Thymus (tissue), 11 donors: Measurements from ENCODE around the gene SLC2A10. TPM values are rescaled to one million over a fixed set of nuclear protein-coding genes. Genes with fewer than 3 reads are reported as not detected.

Source experiments
- DNase-seq, 9 donors: peaks; one replicate each; pipeline ENCODE4 v3.0.0-alpha.2; 2013; ENCODE audit warnings: low spot score in 9 of 9, low read depth in 6 of 9, missing footprints in 1 of 9
- H3K27ac ChIP-seq, 2 donors: one replicate each; pipeline ENCODE4 v1.5.1; 2013; ENCODE audit warnings: control low read depth in 1 of 2, low read depth in 1 of 2, low read length in 1 of 2, mild to moderate bottlenecking in 1 of 2, moderate library complexity in 1 of 2
- H3K27me3 ChIP-seq, 2 donors: one replicate each; pipeline ENCODE4 v1.5.1; 2013; ENCODE audit warnings: low read length in 1 of 2; ENCODE audit not compliant: control insufficient read depth in 2 of 2, insufficient read depth in 1 of 2
- H3K36me3 ChIP-seq, 2 donors: one replicate each; pipeline ENCODE4 v1.5.1; 2013; ENCODE audit warnings: low read length in 1 of 2, mild to moderate bottlenecking in 1 of 2, moderate library complexity in 1 of 2; ENCODE audit not compliant: control insufficient read depth in 2 of 2, insufficient read depth in 2 of 2
- H3K4me1 ChIP-seq, 2 donors: one replicate each; pipeline ENCODE4 v1.5.1; 2013; ENCODE audit warnings: low read length in 2 of 2; ENCODE audit not compliant: control insufficient read depth in 2 of 2, insufficient read depth in 2 of 2
- H3K4me3 ChIP-seq, 2 donors: one replicate each; pipeline ENCODE4 v1.5.1; 2013; ENCODE audit warnings: low read length in 2 of 2, control low read depth in 1 of 2, mild to moderate bottlenecking in 1 of 2
- H3K9me3 ChIP-seq, 2 donors: one replicate each; pipeline ENCODE4 v1.5.1; 2013; ENCODE audit warnings: low read length in 1 of 2, mild to moderate bottlenecking in 1 of 2; ENCODE audit not compliant: control insufficient read depth in 2 of 2, insufficient read depth in 1 of 2
- WGBS: extraction: QIAGEN DNeasy Blood & Tissue Kit; methylation state at CpG from one replicate; pipeline ENCODE4 v1.1.7; 2013; 5-methylcytosine and 5-hydroxymethylcytosine counted together
- polyA plus RNA-seq: library from polyadenylated mRNA; stranded (reverse); fragments of 200-250 nt; gene quantifications from one replicate; pipeline ENCODE4 v1.2.3, GENCODE V29; 2013
- total RNA-seq: library from RNA; stranded (reverse); fragments of 120-200 nt; gene quantifications from one replicate; pipeline ENCODE4 v1.2.4, GENCODE V29; 2013
- donor health status: healthy.

Gene SLC2A10
- total and polyA plus RNA-seq, 2 donors, result 2.0 to 4.8 TPM

- no peaks in the 10 kb centered on the region for H3K9me3 ChIP-seq
- no peak for DNase-seq
- 97% methylated on average over 2 of the region's 2 CpGs for WGBS
- no peaks in the 10 kb centered on the region for H3K4me1 ChIP-seq
- H3K27ac ChIP-seq, result no peak overlapping the region
- no peaks in the 10 kb centered on the region for H3K36me3 ChIP-seq
- H3K4me3 ChIP-seq, result no peak overlapping the region
- H3K27me3 ChIP-seq, result peaks cover 14 to 37% of the 10 kb centered on the region in 2 donors
These were observed 3.2 kb upstream of the SLC2A10 start for GRCh38 chr20:46706242-46706641.

GRCh38 chr20:46708172-46708860 lies 1.1 kb upstream of the SLC2A10 start:
- peaks cover 14 to 45% of the 10 kb centered on the region in 2 donors for H3K27me3 ChIP-seq
- no peaks in the 10 kb centered on the region for H3K4me1 ChIP-seq
- H3K9me3 ChIP-seq, result no peaks in the 10 kb centered on the region
- H3K27ac ChIP-seq, result no peak overlapping the region
- no peak overlapping the region for H3K4me3 ChIP-seq
- DNase-seq, result no peak
- no peaks in the 10 kb centered on the region for H3K36me3 ChIP-seq
- WGBS, result 77% methylated on average over 8 of the region's 8 CpGs

GRCh38 chr20:46709055-46709458 lies 392 bp upstream of the SLC2A10 start:
- no peak for DNase-seq
- H3K27me3 ChIP-seq, result peaks cover 14 to 45% of the 10 kb centered on the region in 2 donors
- no peaks in the 10 kb centered on the region for H3K36me3 ChIP-seq
- H3K27ac ChIP-seq, result peak overlapping the region in 1 of 2 donors; percentile 26
- no peaks in the 10 kb centered on the region for H3K9me3 ChIP-seq
- no peaks in the 10 kb centered on the region for H3K4me1 ChIP-seq
- peak overlapping the region in 1 of 2 donors; percentile 1 for H3K4me3 ChIP-seq
- WGBS, result 76% methylated on average over 13 of the region's 13 CpGs

- 51% methylated on average over 22 of the region's 22 CpGs for WGBS
- H3K36me3 ChIP-seq, result no peaks in the 10 kb centered on the region
- no peaks in the 10 kb centered on the region for H3K4me1 ChIP-seq
- no peak overlapping the region for H3K27ac ChIP-seq
- H3K27me3 ChIP-seq, result peaks cover 14 to 42% of the 10 kb centered on the region in 2 donors
- H3K4me3 ChIP-seq, result peak overlapping the region; percentile 1 to 26
- DNase-seq, result no peak
- no peaks in the 10 kb centered on the region for H3K9me3 ChIP-seq
These were observed 884 bp downstream of the SLC2A10 start for GRCh38 chr20:46710153-46710913.

GRCh38 chr20:46712056-46712636 lies 2.7 kb downstream of the SLC2A10 start:
- WGBS, result 95% methylated on average over 5 of the region's 5 CpGs
- DNase-seq, result no peak
- H3K27me3 ChIP-seq, result peaks cover 14 to 42% of the 10 kb centered on the region in 2 donors
- H3K9me3 ChIP-seq, result no peaks in the 10 kb centered on the region
- H3K36me3 ChIP-seq, result no peaks in the 10 kb centered on the region
- no peak overlapping the region for H3K27ac ChIP-seq
- H3K4me1 ChIP-seq, result no peaks in the 10 kb centered on the region
- H3K4me3 ChIP-seq, result no peak overlapping the region

- peaks cover 10 to 28% of the 10 kb centered on the region in 2 donors for H3K27me3 ChIP-seq
- H3K4me1 ChIP-seq, result no peaks in the 10 kb centered on the region
- no peaks in the 10 kb centered on the region for H3K36me3 ChIP-seq
- no peak overlapping the region for H3K4me3 ChIP-seq
- WGBS, result 94% methylated on average over 15 of the region's 15 CpGs
- no peak overlapping the region for H3K27ac ChIP-seq
- no peak for DNase-seq
- no peaks in the 10 kb centered on the region for H3K9me3 ChIP-seq
These were observed 4.7 kb downstream of the SLC2A10 start for GRCh38 chr20:46713957-46714834.

GRCh38 chr20:46715292-46715756 lies 5.9 kb downstream of the SLC2A10 start:
- DNase-seq, result no peak
- Histone ChIP-seq H3K9me3 (no peaks in the 10 kb centered on the region), H3K36me3 (no peaks in the 10 kb centered on the region), H3K4me1 (no peaks in the 10 kb centered on the region), H3K27ac (no peak overlapping the region), H3K27me3 (peaks cover 3 to 17% of the 10 kb centered on the region in 2 donors), H3K4me3 (no peak overlapping the region)
- 77% methylated on average over 4 of the region's 4 CpGs for WGBS

GRCh38 chr20:46717818-46718541 lies 8.5 kb downstream of the SLC2A10 start:
- no peaks in the 10 kb centered on the region for H3K36me3 ChIP-seq
- H3K4me1 ChIP-seq, result no peaks in the 10 kb centered on the region
- no peaks in the 10 kb centered on the region for H3K9me3 ChIP-seq
- 95% methylated on average over 9 of the region's 9 CpGs for WGBS
- no peak for DNase-seq
- H3K27me3 ChIP-seq, result no peaks in the 10 kb centered on the region
- no peak overlapping the region for H3K4me3 ChIP-seq
- H3K27ac ChIP-seq, result no peak overlapping the region
